Heart left ventricle (tissue), 16 donors: ENCODE results near the gene CDR2L. TPM values are rescaled to one million over a fixed set of nuclear protein-coding genes. Genes with fewer than 3 reads are reported as not detected.

Source experiments
- ATAC-seq, 4 donors: fragments of 200-7000 bp; cut with Tn5 transposase; one replicate each; pipeline ENCODE4 v1.9.1; 2020 to 2022; ENCODE audit warnings: moderate library complexity in 4 of 4, mild to moderate bottlenecking in 3 of 4, moderate number of reproducible peaks in 1 of 4
- DNase-seq, 5 donors: peaks; one replicate each; pipeline ENCODE4 v3.0.0-alpha.2; 2020
- H3K27ac ChIP-seq, 12 donors: fragments of 200-600 bp; sonication (generic) in 4 of 12; one replicate each; pipeline versions ENCODE4 v1.5.0 to v1.8.0; 2016 to 2022; ENCODE audit warnings: mild to moderate bottlenecking in 2 of 12
- H3K27me3 ChIP-seq, 9 donors: fragments of 200-600 bp; sonication (generic) in 2 of 9; one replicate each; pipeline versions ENCODE4 v1.5.1 to v1.8.0; 2016 to 2022; ENCODE audit warnings: mild to moderate bottlenecking in 3 of 9
- H3K36me3 ChIP-seq, 9 donors: fragments of 200-600 bp; sonication (generic) in 2 of 9; one replicate each; pipeline versions ENCODE4 v1.5.0 to v1.8.0; 2018 to 2022; ENCODE audit warnings: mild to moderate bottlenecking in 2 of 9
- H3K4me1 ChIP-seq, 12 donors: fragments of 200-600 bp; sonication (generic) in 4 of 12; one replicate each; pipeline versions ENCODE4 v1.5.0 to v1.8.0; 2016 to 2022; ENCODE audit warnings: mild to moderate bottlenecking in 3 of 12
- H3K4me3 ChIP-seq, 12 donors: fragments of 200-600 bp; sonication (generic) in 4 of 12; one replicate each; pipeline versions ENCODE4 v1.5.0 to v1.8.0; 2017 to 2022; ENCODE audit warnings: mild to moderate bottlenecking in 9 of 12, moderate library complexity in 4 of 12
- H3K9me3 ChIP-seq, 12 donors: fragments of 200-600 bp; sonication (generic) in 4 of 12; one replicate each; pipeline versions ENCODE4 v1.5.0 to v1.8.0; 2016 to 2022; ENCODE audit warnings: mild to moderate bottlenecking in 1 of 12
- CTCF ChIP-seq, 12 donors: fragments of 200-600 bp; sonication (generic) in 4 of 12; IDR thresholded peaks; one replicate each; pipeline versions ENCODE4 v1.5.0 to v1.8.0; 2018 to 2022; ENCODE audit warnings: antibody characterized with exemption in 12 of 12, mild to moderate bottlenecking in 5 of 12
- POLR2A ChIP-seq, 2 donors: fragments of 450-650 bp; IDR thresholded peaks; one replicate each; pipeline ENCODE4 v1.6.1; 2017; ENCODE audit warnings: antibody characterized with exemption in 2 of 2, mild to moderate bottlenecking in 2 of 2, moderate library complexity in 2 of 2
- WGBS, 4 donors: extraction: QIAGEN DNeasy Blood & Tissue Kit in 2 of 4; methylation state at CpG; one replicate each; pipeline versions ENCODE4 v1.1.5 to v1.1.7; 2013 to 2018; 5-methylcytosine and 5-hydroxymethylcytosine counted together
- intact Hi-C, 10 donors: fragments of 100-400 bp; cut with DNase I; formaldehyde crosslinking; loops; one replicate each; pipeline versions ENCODE4 v1.11.1 to v1.14.2; 2022
- polyA plus RNA-seq, 2 donors: library from polyadenylated mRNA; stranded (reverse); fragments of 200-250 nt; gene quantifications; one replicate each; pipeline ENCODE4 v1.2.3, GENCODE V29; 2013
- total RNA-seq, 9 donors: library from RNA; depleted of rRNA in 2 of 9; stranded (reverse); fragments of >200 nt in 2 of 9; fragmentation: NEBNext Ultra II Directional in 3 of 9; extraction: Animal tissue kit (Norgen Biotek cat#: 25700) in 3 of 9; gene quantifications; one replicate each; pipeline versions ENCODE4 v1.1.0 to v1.2.4, GENCODE V29; 2016 to 2023
- donor health status: ischemic (EF 13 %, LVEDD 7.1; RV severe dilation, severe dysfunction).
- donor health status: healthy with polysubstance abuse.
- donor health status: DM: no; HTN: yes; CAD: no.
- donor health status: DM: no; HTN: no; CAD: no.
- donor health status: ischemic (EF 25% LVEDD 6.9; RV normal size, moderate dysfunction).
- donor health status: ischemic (EF 25% LVEDD 5.7; RV mildly dilated, moderate dysfunction).
- donor health status: healthy.
- donor health status: DM: yes; HTN: yes; CAD: no.
- donor health status: ischemic (EF 35%, LVEDD 5.7; RV mildly dilated, moderate dysfunction).
- donor health status: nonischemic (EF 11% LVEDD 7.7; RV severe dilation, severe dysfunction).
- donor health status: DM: yes; HTN: yes; CAD: no.
- donor health status: PGD.
- donor health status: ischemic (EF 29% LVEDD 5.4; RV normal size, mild dysfunction).
- donor health status: nonischemic (EF 23%, LVEDD 6.1; RV moderate dilation, normal function).

The CDR2L gene
- total and polyA plus RNA-seq, 11 donors = 13.0 to 56.4 (median 18.1) TPM

- H3K9me3 ChIP-seq = no peaks in the 10 kb centered on the region
- peaks cover 0 to 6% (median 0%) of the 10 kb centered on the region in 12 donors for H3K4me1 ChIP-seq
- peak in 3 of 4 donors; percentile 43 to 54 (median 48) for ATAC-seq
- intact Hi-C loops = loop anchor here in 7 of 10 donors (2.0 to 10.0 kb wide), 8 partner anchors 33 to 216 kb away; partner anchors contain the start of genes ARMC7 (in 1 of the 7), OTOP2 (in 1 of the 7) and USH1G (in 1 of the 7)
- no peak overlapping the region for H3K4me3 ChIP-seq
- TF ChIP-seq POLR2A (IDR thresholded peaks at IDR 0.05) = no peak
- TF ChIP-seq CTCF (IDR thresholded peaks at IDR 0.05) = peak; percentile 83 to 96 (median 92)
- H3K27me3 ChIP-seq = peaks cover 0 to 5% (median 0%) of the 10 kb centered on the region in 9 donors
- WGBS, 4 donors = 48 to 60% (median 54%) methylated on average over 18 to 33 of the region's 33 CpGs
- peaks cover 0 to 19% (median 0%) of the 10 kb centered on the region in 9 donors for H3K36me3 ChIP-seq
- no peak overlapping the region for H3K27ac ChIP-seq
- DNase-seq = peak; percentile 64 to 86 (median 74)
Measured at GRCh38 chr17:74957935-74958740, 29.3 kb upstream of the CDR2L start.

GRCh38 chr17:74959826-74960515, 27.5 kb upstream of the CDR2L start:
- 33 to 88% (median 80%) methylated on average over 3 to 14 of the region's 14 CpGs for WGBS, 4 donors
- ATAC-seq (no peak), DNase-seq (no peak)
- H3K4me1 ChIP-seq = peaks cover 0 to 6% (median 0%) of the 10 kb centered on the region in 12 donors
- H3K27me3 ChIP-seq = peaks cover 0 to 5% (median 0%) of the 10 kb centered on the region in 9 donors
- H3K4me3 ChIP-seq = no peak overlapping the region
- no peaks in the 10 kb centered on the region for H3K9me3 ChIP-seq
- intact Hi-C loops = loop anchor here (2.0 to 10.0 kb wide), 16 partner anchors 37 to 247 kb away; partner anchors contain the start of genes MRPL58 (in 6 of the 10), ARMC7 (in 1 of the 10), ATP5PD (in 1 of the 10) and KCTD2 (in 1 of the 10)
- H3K36me3 ChIP-seq = peaks cover 0 to 15% (median 0%) of the 10 kb centered on the region in 9 donors
- H3K27ac ChIP-seq = no peak overlapping the region
- TF ChIP-seq CTCF (IDR thresholded peaks at IDR 0.05) (no peak), POLR2A (IDR thresholded peaks at IDR 0.05) (no peak)

- no peak for DNase-seq
- 54 to 70% (median 62%) methylated on average over 16 to 19 of the region's 19 CpGs for WGBS, 4 donors
- no peaks in the 10 kb centered on the region for H3K9me3 ChIP-seq
- H3K27me3 ChIP-seq = peaks cover 0 to 5% (median 0%) of the 10 kb centered on the region in 9 donors
- H3K4me3 ChIP-seq = no peak overlapping the region
- H3K27ac ChIP-seq = no peak overlapping the region
- H3K4me1 ChIP-seq = peaks cover 0 to 6% (median 0%) of the 10 kb centered on the region in 12 donors
- H3K36me3 ChIP-seq = peaks cover 0 to 8% (median 0%) of the 10 kb centered on the region in 9 donors
- ATAC-seq = peak in 3 of 4 donors; percentile 3 to 10 (median 6)
- intact Hi-C loops = loop anchor here (1.0 to 10.0 kb wide), 12 partner anchors 52 to 247 kb away; partner anchors contain the start of genes MRPL58 (in 7 of the 10), ATP5PD (in 1 of the 10), KCTD2 (in 1 of the 10) and NUP85 (in 1 of the 10)
- TF ChIP-seq CTCF (IDR thresholded peaks at IDR 0.05) = peak in 4 of 12 donors; percentile 7 to 40 (median 22)
- TF ChIP-seq POLR2A (IDR thresholded peaks at IDR 0.05) = no peak
Measured at GRCh38 chr17:74960570-74961342, 26.7 kb upstream of the CDR2L start.
